Endothelial cell of umbilical vein (primary cell): ENCODE results near the gene POU2AF1.

Experiments used
- EZH2 ChIP-seq: IDR thresholded peaks from 2 replicates; pipeline ENCODE4 v1.6.1; 2012; ENCODE audit warnings: borderline replicate concordance, low read depth, mild to moderate bottlenecking, moderate library complexity, low read length, inconsistent platforms; ENCODE audit not compliant: severe bottlenecking
- FOS ChIP-seq: IDR thresholded peaks from 2 replicates; pipeline ENCODE4 v1.6.1; 2011; ENCODE audit warnings: mild to moderate bottlenecking, low read length, moderate library complexity, borderline replicate concordance; ENCODE audit not compliant: insufficient read depth
- GATA2 ChIP-seq: IDR thresholded peaks from 2 replicates; pipeline ENCODE4 v1.7.0; 2011; ENCODE audit warnings: low read depth, mild to moderate bottlenecking, moderate library complexity, mixed read lengths, low read length; ENCODE audit not compliant: insufficient read length, insufficient read depth
- JUN ChIP-seq: IDR thresholded peaks from 2 replicates; pipeline ENCODE4 v1.6.1; 2011; ENCODE audit warnings: borderline replicate concordance, low read depth; ENCODE audit not compliant: insufficient read length, insufficient read depth
- MYC ChIP-seq: IDR thresholded peaks from one replicate; pipeline ENCODE4 v1.6.1; 2011; ENCODE audit warnings: mild to moderate bottlenecking, low read depth, low read length
- POLR2A ChIP-seq: IDR thresholded peaks from 2 replicates; pipeline ENCODE4 v1.6.1; 2012; ENCODE audit warnings: low read depth, mild to moderate bottlenecking, control low read depth, low read length
- POLR2AphosphoS5 ChIP-seq: IDR thresholded peaks from 2 replicates; pipeline ENCODE4 v1.6.1; 2012; ENCODE audit warnings: low read depth, mild to moderate bottlenecking, control low read depth, low read length, moderate library complexity; ENCODE audit not compliant: insufficient read depth
- TF ChIP-seq, protein P1 (sequence below), 2 donors: IDR thresholded peaks; 1 replicate in 1 of 2; 2 replicates in 1 of 2; pipeline ENCODE4 v1.5.1; 2011; ENCODE audit warnings: low read length in 2 of 2, mild to moderate bottlenecking in 2 of 2, moderate library complexity in 2 of 2, control low read depth in 1 of 2, inconsistent platforms in 1 of 2, low read depth in 1 of 2; ENCODE audit not compliant: insufficient read depth in 1 of 2; ENCODE audit errors: extremely low read depth in 1 of 2
- TF ChIP-seq, protein P2 (sequence below): IDR thresholded peaks from 2 replicates; pipeline ENCODE4 v1.6.1; 2011; ENCODE audit not compliant: insufficient read depth, insufficient read length

DNA sequence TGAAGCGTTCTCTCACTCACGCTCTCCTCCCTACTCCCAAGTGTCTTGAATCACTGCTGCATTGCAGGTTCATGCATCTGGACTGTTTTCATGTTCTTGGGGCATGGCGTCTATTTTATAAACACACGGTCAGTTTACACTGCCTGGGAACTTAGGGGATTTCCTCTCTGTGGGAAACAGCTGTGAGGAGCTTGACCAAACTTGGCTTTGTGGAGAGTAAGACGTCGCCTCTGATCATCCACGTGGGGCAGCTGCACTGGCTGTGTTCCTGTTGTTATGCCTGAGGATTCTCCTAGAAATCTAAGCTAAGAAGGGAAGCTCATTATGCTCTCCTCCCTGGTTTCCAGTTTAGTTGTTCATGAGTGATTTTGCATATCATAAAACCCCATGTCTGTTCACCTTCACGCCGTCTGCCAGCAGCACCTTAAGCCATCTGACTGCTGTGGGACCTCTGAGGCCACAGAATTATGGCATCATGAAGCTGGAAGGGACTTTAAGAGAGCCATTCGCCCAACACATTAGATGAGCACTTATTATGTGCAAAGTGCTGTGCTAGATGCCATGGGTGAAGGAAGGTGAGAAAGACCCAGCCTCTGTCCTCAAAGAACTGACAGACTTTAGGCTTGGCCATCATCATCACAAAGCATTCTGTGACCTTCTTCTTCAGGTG lies 38.8 kb upstream of the POU2AF1 start:
- TF ChIP-seq POLR2AphosphoS5 (no peak), POLR2A (no peak), EZH2 (no peak), MYC (no peak), GATA2 (no peak), JUN (no peak), FOS (no peak)
- TF ChIP-seq, protein P1, sequence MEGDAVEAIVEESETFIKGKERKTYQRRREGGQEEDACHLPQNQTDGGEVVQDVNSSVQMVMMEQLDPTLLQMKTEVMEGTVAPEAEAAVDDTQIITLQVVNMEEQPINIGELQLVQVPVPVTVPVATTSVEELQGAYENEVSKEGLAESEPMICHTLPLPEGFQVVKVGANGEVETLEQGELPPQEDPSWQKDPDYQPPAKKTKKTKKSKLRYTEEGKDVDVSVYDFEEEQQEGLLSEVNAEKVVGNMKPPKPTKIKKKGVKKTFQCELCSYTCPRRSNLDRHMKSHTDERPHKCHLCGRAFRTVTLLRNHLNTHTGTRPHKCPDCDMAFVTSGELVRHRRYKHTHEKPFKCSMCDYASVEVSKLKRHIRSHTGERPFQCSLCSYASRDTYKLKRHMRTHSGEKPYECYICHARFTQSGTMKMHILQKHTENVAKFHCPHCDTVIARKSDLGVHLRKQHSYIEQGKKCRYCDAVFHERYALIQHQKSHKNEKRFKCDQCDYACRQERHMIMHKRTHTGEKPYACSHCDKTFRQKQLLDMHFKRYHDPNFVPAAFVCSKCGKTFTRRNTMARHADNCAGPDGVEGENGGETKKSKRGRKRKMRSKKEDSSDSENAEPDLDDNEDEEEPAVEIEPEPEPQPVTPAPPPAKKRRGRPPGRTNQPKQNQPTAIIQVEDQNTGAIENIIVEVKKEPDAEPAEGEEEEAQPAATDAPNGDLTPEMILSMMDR (IDR thresholded peaks at IDR 0.05; ENCODE audit: extremely low read depth in 1 of 2, insufficient read depth in 1 of 2, low read depth in 1 of 2, low read length in 2 of 2) = no peak
- TF ChIP-seq, protein P2, sequence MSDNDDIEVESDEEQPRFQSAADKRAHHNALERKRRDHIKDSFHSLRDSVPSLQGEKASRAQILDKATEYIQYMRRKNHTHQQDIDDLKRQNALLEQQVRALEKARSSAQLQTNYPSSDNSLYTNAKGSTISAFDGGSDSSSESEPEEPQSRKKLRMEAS = no peak
